Endothelial cell (in vitro differentiated cells): ENCODE results near the gene SSU72. TPM values are rescaled to one million over a fixed set of nuclear protein-coding genes. Genes with fewer than 3 reads are reported as not detected.

Source experiments
- DNase-seq: peaks from one replicate; pipeline ENCODE4 v3.0.0; 2021; ENCODE audit warnings: low spot score
- H3K27ac Mint-ChIP-seq: one replicate; pipeline ENCODE4 v1.8.0; 2021; ENCODE audit warnings: mixed read lengths, inconsistent platforms; ENCODE audit not compliant: unreplicated experiment
- H3K27me3 Mint-ChIP-seq: one replicate; pipeline ENCODE4 v1.8.0; 2021; ENCODE audit warnings: mild to moderate bottlenecking, moderate library complexity, mixed read lengths, inconsistent platforms; ENCODE audit not compliant: unreplicated experiment
- H3K36me3 Mint-ChIP-seq: one replicate; pipeline ENCODE4 v1.8.0; 2021; ENCODE audit warnings: mild to moderate bottlenecking, low read depth, mixed read lengths, inconsistent platforms; ENCODE audit not compliant: unreplicated experiment
- H3K4me1 Mint-ChIP-seq: one replicate; pipeline ENCODE4 v1.8.0; 2021; ENCODE audit warnings: mild to moderate bottlenecking, mixed read lengths, inconsistent platforms; ENCODE audit not compliant: unreplicated experiment
- H3K4me3 Mint-ChIP-seq: one replicate; pipeline ENCODE4 v1.8.0; 2021; ENCODE audit warnings: mild to moderate bottlenecking, mixed read lengths, inconsistent platforms; ENCODE audit not compliant: unreplicated experiment
- H3K9me3 Mint-ChIP-seq: one replicate; pipeline ENCODE4 v1.8.0; 2021; ENCODE audit warnings: mixed read lengths, inconsistent platforms; ENCODE audit not compliant: unreplicated experiment
- CTCF ChIP-seq: fragments of 200-600 bp; sonication (generic); IDR thresholded peaks from one replicate; pipeline ENCODE4 v1.5.0; 2021; ENCODE audit warnings: antibody characterized with exemption; ENCODE audit not compliant: unreplicated experiment
- total RNA-seq: library from RNA; stranded (reverse); fragmentation: NEBNext Ultra II Directional; extraction: Animal tissue kit (Norgen Biotek cat#: 25700); gene quantifications from one replicate; pipeline ENCODE4 v1.2.1, GENCODE V29; 2021; ENCODE audit not compliant: unreplicated experiment

The SSU72 gene
- total RNA-seq, 1 donor from 2014 or later: 114 TPM

GRCh38 chr1:1622010-1622787 is 47.5 kb upstream of the SSU72 start:
- no peak for TF ChIP-seq CTCF
- Mint-ChIP-seq H3K4me3 (no peak overlapping the region), H3K36me3 (peaks cover 11% of the 10 kb centered on the region), H3K27me3 (peaks cover 6% of the 10 kb centered on the region), H3K4me1 (peaks cover 7% of the 10 kb centered on the region), H3K27ac (no peak overlapping the region), H3K9me3 (no peaks in the 10 kb centered on the region)
- DNase-seq: no peak

DNA sequence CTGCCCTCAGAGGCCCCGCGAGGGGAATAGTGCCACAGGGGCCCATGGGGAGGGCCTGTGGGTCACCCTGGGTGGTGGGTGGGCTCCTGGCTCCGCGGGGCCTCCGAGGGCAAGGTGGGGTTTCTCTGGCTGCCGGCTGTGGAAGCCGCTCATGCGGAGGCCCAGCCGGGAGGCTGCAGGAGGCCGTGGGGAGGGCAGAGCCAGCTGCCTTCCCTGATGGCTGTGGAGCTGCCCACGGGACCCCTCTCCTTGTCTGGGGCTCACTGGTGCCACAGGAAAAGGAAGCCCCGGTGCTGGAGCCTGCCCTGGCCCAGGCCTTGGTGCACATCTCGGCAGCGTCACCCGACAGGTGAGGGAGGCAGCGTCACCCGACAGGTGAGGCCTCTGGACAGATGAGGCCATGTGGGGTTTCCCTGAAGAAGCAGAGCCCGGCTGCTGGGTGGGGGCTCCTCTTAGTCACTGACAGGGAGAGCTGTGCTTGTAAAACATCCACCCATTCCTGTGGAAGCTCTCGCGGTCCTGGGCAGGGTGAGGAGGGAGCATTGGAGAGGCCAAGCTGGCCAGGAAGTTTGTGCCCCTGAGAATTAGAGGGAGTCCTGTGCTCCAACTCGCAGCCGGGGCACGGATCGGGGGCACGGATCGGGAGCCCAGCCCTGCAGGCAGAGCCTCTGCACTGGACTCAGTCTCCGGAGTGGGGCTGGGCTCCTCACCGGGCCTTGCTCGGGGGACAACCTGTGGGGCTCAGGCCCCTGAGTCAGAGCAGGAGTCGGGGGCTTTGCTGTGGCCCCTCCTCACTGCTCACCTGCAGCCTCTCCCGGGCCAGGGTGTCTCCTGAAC is 46.7 kb upstream of the SSU72 start:
- no peak overlapping the region for H3K4me3 Mint-ChIP-seq

GRCh38 chr1:1620433-1621139 is 45.9 kb upstream of the SSU72 start:
- H3K27me3 Mint-ChIP-seq: peaks cover 8% of the 10 kb centered on the region
- H3K4me1 Mint-ChIP-seq: peaks cover 10% of the 10 kb centered on the region
- TF ChIP-seq CTCF: no peak
- peaks cover 13% of the 10 kb centered on the region for H3K36me3 Mint-ChIP-seq
- H3K27ac Mint-ChIP-seq: no peak overlapping the region
- H3K4me3 Mint-ChIP-seq: no peak overlapping the region
- DNase-seq: no peak
- no peaks in the 10 kb centered on the region for H3K9me3 Mint-ChIP-seq

More for the DNA sequence above, 46.7 kb upstream of the SSU72 start:
- no peak for DNase-seq
- Mint-ChIP-seq H3K4me1 (peaks cover 10% of the 10 kb centered on the region), H3K27ac (no peak overlapping the region), H3K27me3 (peaks cover 8% of the 10 kb centered on the region), H3K9me3 (no peaks in the 10 kb centered on the region), H3K36me3 (peaks cover 13% of the 10 kb centered on the region)
- no peak for TF ChIP-seq CTCF

GRCh38 chr1:1619917-1620361 is 45.3 kb upstream of the SSU72 start:
- TF ChIP-seq CTCF: no peak
- Mint-ChIP-seq H3K4me1 (peaks cover 10% of the 10 kb centered on the region), H3K36me3 (peaks cover 13% of the 10 kb centered on the region), H3K9me3 (no peaks in the 10 kb centered on the region), H3K27me3 (peaks cover 9% of the 10 kb centered on the region), H3K27ac (no peak overlapping the region), H3K4me3 (no peak overlapping the region)
- DNase-seq: peak; percentile 54
